Spinal cord (tissue), 10 donors: ENCODE measurements around the gene GALE. TPM values are rescaled to one million over a fixed set of nuclear protein-coding genes. Genes with fewer than 3 reads are reported as not detected.
"Not testable (repeated sequence)": the region's sequence is repeated elsewhere in the genome, so short reads cannot be mapped to it uniquely, and the experiment has no call there.

ENCODE experiments used
- DNase-seq, 6 donors: peaks; one replicate each; pipeline versions ENCODE4 v3.0.0 to v3.0.0-alpha.2; 2013 to 2015; ENCODE audit warnings: low spot score in 6 of 6, low read depth in 4 of 6
- H3K27ac ChIP-seq: one replicate; pipeline ENCODE4 v1.5.1; 2013; ENCODE audit warnings: low read depth, low read length, control low read depth
- H3K27me3 ChIP-seq: one replicate; pipeline ENCODE4 v1.6.1; 2013; ENCODE audit warnings: low read length; ENCODE audit not compliant: control insufficient read depth, insufficient read depth
- H3K36me3 ChIP-seq: one replicate; pipeline ENCODE4 v1.6.1; 2013; ENCODE audit warnings: low read length; ENCODE audit not compliant: control insufficient read depth, insufficient read depth
- H3K4me1 ChIP-seq: one replicate; pipeline ENCODE4 v1.6.1; 2013; ENCODE audit warnings: low read length; ENCODE audit not compliant: control insufficient read depth, insufficient read depth
- H3K4me3 ChIP-seq: one replicate; pipeline ENCODE4 v1.5.1; 2013; ENCODE audit warnings: low read depth, low read length, control low read depth
- H3K9me3 ChIP-seq: one replicate; pipeline ENCODE4 v1.6.1; 2013; ENCODE audit warnings: low read length; ENCODE audit not compliant: control insufficient read depth, insufficient read depth
- WGBS: methylation state at CpG from one replicate; pipeline ENCODE4 v1.1.5; 2013; ENCODE audit warnings: missing lambda C conversion rate; ENCODE audit not compliant: insufficient coverage; 5-methylcytosine and 5-hydroxymethylcytosine counted together
- polyA plus RNA-seq, 2 donors: library from polyadenylated mRNA; unstranded; fragments of 120-200 nt; gene quantifications; one replicate each; pipeline ENCODE4 v1.2.1, GENCODE V29; 2013; ENCODE audit not compliant: insufficient read length in 2 of 2
- total RNA-seq, 2 donors: library from RNA; depleted of rRNA in 1 of 2; stranded (reverse); fragments of 120-200 nt in 1 of 2; fragments of >200 nt in 1 of 2; gene quantifications; one replicate each; pipeline versions ENCODE4 v1.2.3 to v1.2.4, GENCODE V29; 2013 to 2014
- donor health status: healthy.

GALE gene
- total and polyA plus RNA-seq, 4 donors, result 12.6 to 32.5 (median 27.8) TPM

- Histone ChIP-seq H3K9me3 (no peaks in the 10 kb centered on the region), H3K4me3 (peak overlapping the region; percentile 84), H3K4me1 (peaks cover 30% of the 10 kb centered on the region), H3K36me3 (peaks cover 43% of the 10 kb centered on the region), H3K27me3 (no peaks in the 10 kb centered on the region), H3K27ac (peak overlapping the region; percentile 87)
- WGBS, result 10% methylated on average over 16 of the region's 19 CpGs
- DNase-seq, result no peak
Measured at GRCh38 chr1:23801338-23801748, 789 bp upstream of the GALE start.

- Histone ChIP-seq H3K4me1 (peaks cover 37% of the 10 kb centered on the region), H3K9me3 (no peaks in the 10 kb centered on the region), H3K27me3 (no peaks in the 10 kb centered on the region), H3K27ac (peak overlapping the region; percentile 87), H3K4me3 (peak overlapping the region; percentile 84), H3K36me3 (peaks cover 50% of the 10 kb centered on the region)
- 2% methylated on average over 48 of the region's 48 CpGs for WGBS
- peak in 1 of 6 donors; percentile 34 for DNase-seq
Measured at GRCh38 chr1:23799570-23800399, 769 bp downstream of the GALE start.

GRCh38 chr1:23799255-23799569 lies 1.3 kb downstream of the GALE start:
- 91% methylated on average over 5 of the region's 7 CpGs for WGBS

GRCh38 chr1:23798662-23799142 lies 1.9 kb downstream of the GALE start:
- WGBS, result 89% methylated on average over 12 of the region's 12 CpGs
- DNase-seq, result no peak
- no peak overlapping the region for H3K4me3 ChIP-seq
- H3K4me1 ChIP-seq, result peaks cover 42% of the 10 kb centered on the region
- no peak overlapping the region for H3K27ac ChIP-seq
- peaks cover 55% of the 10 kb centered on the region for H3K36me3 ChIP-seq
- no peaks in the 10 kb centered on the region for H3K9me3 ChIP-seq
- H3K27me3 ChIP-seq, result no peaks in the 10 kb centered on the region

More at GRCh38 chr1:23799255-23799569, 1.3 kb downstream of the GALE start:
- no peak for DNase-seq
- H3K27me3 ChIP-seq, result no peaks in the 10 kb centered on the region
- no peaks in the 10 kb centered on the region for H3K9me3 ChIP-seq
- no peak overlapping the region for H3K27ac ChIP-seq
- H3K36me3 ChIP-seq, result peaks cover 55% of the 10 kb centered on the region
- H3K4me3 ChIP-seq, result peak overlapping the region; percentile 84
- peaks cover 42% of the 10 kb centered on the region for H3K4me1 ChIP-seq

GRCh38 chr1:23797478-23798448 lies 2.8 kb downstream of the GALE start:
- Histone ChIP-seq H3K4me1 (peaks cover 50% of the 10 kb centered on the region), H3K27me3 (no peaks in the 10 kb centered on the region), H3K9me3 (no peaks in the 10 kb centered on the region), H3K36me3 (peaks cover 61% of the 10 kb centered on the region), H3K27ac (no peak overlapping the region), H3K4me3 (no peak overlapping the region)
- DNase-seq, result no peak
- WGBS, result 92% methylated on average over 14 of the region's 20 CpGs

- Histone ChIP-seq H3K36me3 (peaks cover 65% of the 10 kb centered on the region), H3K27ac (no peak overlapping the region), H3K4me3 (no peak overlapping the region), H3K9me3 (no peaks in the 10 kb centered on the region), H3K27me3 (no peaks in the 10 kb centered on the region), H3K4me1 (peaks cover 56% of the 10 kb centered on the region)
- DNase-seq, result no peak
- WGBS, result 94% methylated on average over 7 of the region's 17 CpGs
Measured at GRCh38 chr1:23796466-23797271, 3.9 kb downstream of the GALE start.

- no peaks in the 10 kb centered on the region for H3K27me3 ChIP-seq
- peaks cover 53% of the 10 kb centered on the region for H3K4me1 ChIP-seq
- no peak overlapping the region for H3K4me3 ChIP-seq
- DNase-seq, result no peak
- no peak overlapping the region for H3K27ac ChIP-seq
- H3K9me3 ChIP-seq, result no peaks in the 10 kb centered on the region
- peaks cover 65% of the 10 kb centered on the region for H3K36me3 ChIP-seq
- WGBS, result 87% methylated on average over 15 of the region's 16 CpGs
Measured at GRCh38 chr1:23795676-23796465, 4.7 kb downstream of the GALE start.

- peaks cover 65% of the 10 kb centered on the region for H3K36me3 ChIP-seq
- not testable (repeated sequence) for H3K27me3 ChIP-seq, H3K4me3 ChIP-seq, H3K27ac ChIP-seq, DNase-seq, H3K9me3 ChIP-seq
- 85% methylated on average over 6 of the region's 9 CpGs for WGBS
- peaks cover 55% of the 10 kb centered on the region for H3K4me1 ChIP-seq
Measured at GRCh38 chr1:23794732-23795182, 5.8 kb downstream of the GALE start.
